Caco-2 (cell line): ENCODE results near the gene TEC. TPM values are rescaled to one million over a fixed set of nuclear protein-coding genes. Genes with fewer than 3 reads are reported as not detected.

ENCODE experiments used
- BruUV-seq: library from RNA; stranded (reverse); fragments of 400-500 nt; replicated peaks from 2 replicates; lab custom pipeline; 2021; lab: Mats Ljungman, UMichigan
- CTCF ChIA-PET: fragments of 300-600 bp; sonication (Branson Sonifier 250); formaldehyde crosslinking; loops from one replicate; lab custom pipeline; 2022; ENCODE audit warnings: antibody characterized with exemption; lab: Charles Lee
- POLR2A ChIA-PET: fragments of 300-600 bp; sonication (Branson Sonifier 250); formaldehyde crosslinking; loops from one replicate; lab custom pipeline; 2022; ENCODE audit warnings: antibody characterized with exemption; lab: Charles Lee
- DNase-seq, 2 experiments: peaks; one replicate each; pipeline versions ENCODE4 v3.0.0 to v3.0.0-alpha.2; 2020 to 2022
- H3K27me3 ChIP-seq: replicated peaks from 2 replicates; pipeline ENCODE4 v1.6.0; 2011; ENCODE audit warnings: low read length; ENCODE audit not compliant: control insufficient read depth, insufficient read depth
- H3K36me3 ChIP-seq: 2 replicates; pipeline ENCODE4 v1.5.1; 2011; ENCODE audit warnings: low read length; ENCODE audit not compliant: control insufficient read depth, insufficient read depth
- H3K4me1 ChIP-seq: fragments of 250-450 bp; sonication (Bioruptor Pico); 2 replicates; pipeline ENCODE4 v1.5.1; 2020; ENCODE audit warnings: mild to moderate bottlenecking
- H3K4me3 ChIP-seq: 2 replicates; pipeline ENCODE4 v1.5.1; 2011; ENCODE audit warnings: low read depth, mild to moderate bottlenecking, control low read depth, low read length
- H3K9me3 ChIP-seq: fragments of 250-450 bp; sonication (Bioruptor Pico); 2 replicates; pipeline ENCODE4 v1.5.1; 2020; ENCODE audit warnings: mild to moderate bottlenecking, moderate library complexity
- H3K27ac Mint-ChIP-seq: one replicate; pipeline ENCODE4 v1.8.0; 2022; ENCODE audit warnings: mixed read lengths; ENCODE audit not compliant: unreplicated experiment
- H3K27me3 Mint-ChIP-seq: one replicate; pipeline ENCODE4 v1.8.0; 2022; ENCODE audit warnings: mixed read lengths; ENCODE audit not compliant: insufficient read depth, unreplicated experiment
- H3K36me3 Mint-ChIP-seq: one replicate; pipeline ENCODE4 v1.8.0; 2022; ENCODE audit warnings: mild to moderate bottlenecking, mixed read lengths; ENCODE audit not compliant: insufficient read depth, unreplicated experiment
- H3K4me1 Mint-ChIP-seq: one replicate; pipeline ENCODE4 v1.8.0; 2022; ENCODE audit warnings: low read depth, mixed read lengths; ENCODE audit not compliant: unreplicated experiment
- H3K4me3 Mint-ChIP-seq: one replicate; pipeline ENCODE4 v1.8.0; 2022; ENCODE audit warnings: mild to moderate bottlenecking, moderate library complexity, mixed read lengths; ENCODE audit not compliant: unreplicated experiment
- H3K9me3 Mint-ChIP-seq: one replicate; pipeline ENCODE4 v1.8.0; 2022; ENCODE audit warnings: mixed read lengths; ENCODE audit not compliant: unreplicated experiment
- intact Hi-C: fragments of 100-400 bp; cut with micrococcal nuclease; formaldehyde crosslinking; loops from one replicate; pipeline ENCODE4 v1.10.0; 2022; ENCODE audit not compliant: unreplicated experiment
- total RNA-seq: library from RNA; stranded (reverse); gene quantifications from 2 replicates; pipeline ENCODE4 v1.2.3, GENCODE V29; 2022
- TF ChIP-seq, protein P1 (sequence below), 2 experiments: fragments of 200-600 bp in 1 of 2; IDR thresholded peaks; 1 replicate in 1 of 2; 2 replicates in 1 of 2; pipeline versions ENCODE4 v1.5.1 to v1.8.0; 2011 to 2022; ENCODE audit warnings: antibody characterized with exemption in 1 of 2, control low read depth in 1 of 2, inconsistent platforms in 1 of 2, low read depth in 1 of 2, low read length in 1 of 2, mild to moderate bottlenecking in 1 of 2, moderate library complexity in 1 of 2; ENCODE audit not compliant: insufficient read depth in 1 of 2, severe bottlenecking in 1 of 2, unreplicated experiment in 1 of 2

Gene TEC
- total RNA-seq, 1 experiment from 2014 or later: 2.0 TPM

DNA sequence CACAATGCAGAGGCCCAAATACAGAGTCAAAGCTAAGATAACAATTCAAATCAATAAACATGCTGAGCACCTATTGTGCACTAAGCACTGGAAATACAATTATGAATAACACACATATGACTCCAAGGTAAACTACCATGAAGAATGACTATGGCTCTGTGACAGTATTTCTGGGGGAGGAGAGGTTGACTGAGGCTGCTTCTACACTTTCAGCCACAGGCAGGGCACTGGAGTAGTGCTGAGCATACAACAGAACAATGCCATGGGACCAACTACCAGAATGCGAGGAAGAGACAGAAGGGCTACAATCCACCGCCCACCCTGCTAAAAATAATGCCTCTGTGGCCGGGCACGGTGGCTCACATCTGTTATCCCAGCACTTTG, 13.7 kb downstream of the TEC start:
- peaks cover 4% of the 10 kb centered on the region for H3K9me3 Mint-ChIP-seq
- H3K36me3 ChIP-seq: no peaks in the 10 kb centered on the region
- intact Hi-C loops: no loop called here
- ChIA-PET POLR2A (no interaction called here), CTCF (interaction anchor here (1.0 to 1.7 kb wide), 2 partner anchors 19 to 128 kb away, joined by 3 to 4 read pairs; no protein-coding TSS in a partner anchor)
- no peaks in the 10 kb centered on the region for H3K9me3 ChIP-seq
- no peaks in the 10 kb centered on the region for H3K4me1 Mint-ChIP-seq
- TF ChIP-seq, protein P1, sequence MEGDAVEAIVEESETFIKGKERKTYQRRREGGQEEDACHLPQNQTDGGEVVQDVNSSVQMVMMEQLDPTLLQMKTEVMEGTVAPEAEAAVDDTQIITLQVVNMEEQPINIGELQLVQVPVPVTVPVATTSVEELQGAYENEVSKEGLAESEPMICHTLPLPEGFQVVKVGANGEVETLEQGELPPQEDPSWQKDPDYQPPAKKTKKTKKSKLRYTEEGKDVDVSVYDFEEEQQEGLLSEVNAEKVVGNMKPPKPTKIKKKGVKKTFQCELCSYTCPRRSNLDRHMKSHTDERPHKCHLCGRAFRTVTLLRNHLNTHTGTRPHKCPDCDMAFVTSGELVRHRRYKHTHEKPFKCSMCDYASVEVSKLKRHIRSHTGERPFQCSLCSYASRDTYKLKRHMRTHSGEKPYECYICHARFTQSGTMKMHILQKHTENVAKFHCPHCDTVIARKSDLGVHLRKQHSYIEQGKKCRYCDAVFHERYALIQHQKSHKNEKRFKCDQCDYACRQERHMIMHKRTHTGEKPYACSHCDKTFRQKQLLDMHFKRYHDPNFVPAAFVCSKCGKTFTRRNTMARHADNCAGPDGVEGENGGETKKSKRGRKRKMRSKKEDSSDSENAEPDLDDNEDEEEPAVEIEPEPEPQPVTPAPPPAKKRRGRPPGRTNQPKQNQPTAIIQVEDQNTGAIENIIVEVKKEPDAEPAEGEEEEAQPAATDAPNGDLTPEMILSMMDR (IDR thresholded peaks at IDR 0.05; ENCODE audit: insufficient read depth in 1 of 2, low read depth in 1 of 2, low read length in 1 of 2, severe bottlenecking in 1 of 2, unreplicated experiment in 1 of 2): no peak
- no peak overlapping the region for H3K4me3 Mint-ChIP-seq
- DNase-seq: no peak
- no peaks in the 10 kb centered on the region for H3K36me3 Mint-ChIP-seq
- no peak overlapping the region for H3K27ac Mint-ChIP-seq
- 0 out of 2 replicates have a peak, but pooled peaks cover 5% of the 10 kb centered on the region for H3K4me1 ChIP-seq
- H3K27me3 Mint-ChIP-seq: no peaks in the 10 kb centered on the region
- H3K27me3 ChIP-seq: no peaks in the 10 kb centered on the region
- no TSS peak for BruUV-seq
- H3K4me3 ChIP-seq: no peak overlapping the region

DNA sequence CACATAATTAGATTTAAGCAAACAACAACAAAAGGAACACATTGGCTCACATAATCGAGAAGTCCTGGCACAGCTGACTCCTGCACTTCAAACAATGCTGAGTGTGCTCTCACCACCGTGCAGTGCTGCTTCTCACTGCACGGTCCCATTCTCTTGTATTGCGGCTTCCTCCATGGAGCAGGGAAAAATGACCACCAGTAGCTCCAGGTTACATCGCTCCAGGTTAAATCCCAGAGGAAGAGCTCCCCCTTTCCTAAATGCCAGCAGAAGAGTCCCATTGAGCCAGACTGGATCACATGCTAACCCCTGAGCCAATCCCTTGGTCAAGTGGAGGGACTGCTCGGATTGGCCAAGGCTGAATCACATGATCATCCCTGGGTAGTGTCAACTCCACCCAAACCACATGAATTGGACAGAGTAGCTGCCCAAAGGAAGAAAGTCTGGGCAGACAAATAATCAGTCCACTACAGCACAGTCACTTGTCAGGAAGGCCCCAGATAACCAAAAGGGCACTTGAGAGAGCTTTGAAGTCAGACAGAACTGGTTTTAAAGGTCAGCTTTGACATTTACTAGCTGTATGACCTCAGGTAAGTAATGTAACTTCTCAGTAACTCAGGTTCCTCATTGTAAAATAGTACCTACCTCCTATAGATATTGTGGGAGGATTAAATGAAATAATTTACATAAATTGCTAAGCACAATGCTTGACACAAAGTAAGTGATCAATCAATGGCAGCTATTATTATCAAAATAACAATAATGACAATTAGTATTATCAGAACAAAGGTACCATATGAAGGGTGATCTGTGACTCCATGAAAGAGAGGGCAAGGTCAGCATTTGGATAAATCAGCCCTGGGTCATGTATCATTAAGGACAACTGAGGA, 14.3 kb downstream of the TEC start:
- CTCF ChIA-PET: interaction anchor here (1.0 to 1.7 kb wide), 2 partner anchors 20 to 127 kb away, joined by 3 to 4 read pairs; no protein-coding TSS in a partner anchor
- H3K9me3 Mint-ChIP-seq: peaks cover 8% of the 10 kb centered on the region
- TF ChIP-seq, protein P1 (IDR thresholded peaks at IDR 0.05; ENCODE audit: insufficient read depth in 1 of 2, low read depth in 1 of 2, low read length in 1 of 2, severe bottlenecking in 1 of 2, unreplicated experiment in 1 of 2): no peak
- no peaks in the 10 kb centered on the region for H3K36me3 ChIP-seq
- no peak overlapping the region for H3K4me3 ChIP-seq
- H3K4me3 Mint-ChIP-seq: no peak overlapping the region
- POLR2A ChIA-PET: no interaction called here
- intact Hi-C loops: no loop called here
- H3K27me3 Mint-ChIP-seq: no peaks in the 10 kb centered on the region
- no TSS peak for BruUV-seq
- no peaks in the 10 kb centered on the region for H3K4me1 Mint-ChIP-seq
- H3K4me1 ChIP-seq: 0 out of 2 replicates have a peak, but pooled peaks cover 5% of the 10 kb centered on the region
- DNase-seq: peak; percentile 27 to 51
- no peak overlapping the region for H3K27ac Mint-ChIP-seq
- no peaks in the 10 kb centered on the region for H3K27me3 ChIP-seq
- H3K9me3 ChIP-seq: no peaks in the 10 kb centered on the region
- no peaks in the 10 kb centered on the region for H3K36me3 Mint-ChIP-seq

DNA sequence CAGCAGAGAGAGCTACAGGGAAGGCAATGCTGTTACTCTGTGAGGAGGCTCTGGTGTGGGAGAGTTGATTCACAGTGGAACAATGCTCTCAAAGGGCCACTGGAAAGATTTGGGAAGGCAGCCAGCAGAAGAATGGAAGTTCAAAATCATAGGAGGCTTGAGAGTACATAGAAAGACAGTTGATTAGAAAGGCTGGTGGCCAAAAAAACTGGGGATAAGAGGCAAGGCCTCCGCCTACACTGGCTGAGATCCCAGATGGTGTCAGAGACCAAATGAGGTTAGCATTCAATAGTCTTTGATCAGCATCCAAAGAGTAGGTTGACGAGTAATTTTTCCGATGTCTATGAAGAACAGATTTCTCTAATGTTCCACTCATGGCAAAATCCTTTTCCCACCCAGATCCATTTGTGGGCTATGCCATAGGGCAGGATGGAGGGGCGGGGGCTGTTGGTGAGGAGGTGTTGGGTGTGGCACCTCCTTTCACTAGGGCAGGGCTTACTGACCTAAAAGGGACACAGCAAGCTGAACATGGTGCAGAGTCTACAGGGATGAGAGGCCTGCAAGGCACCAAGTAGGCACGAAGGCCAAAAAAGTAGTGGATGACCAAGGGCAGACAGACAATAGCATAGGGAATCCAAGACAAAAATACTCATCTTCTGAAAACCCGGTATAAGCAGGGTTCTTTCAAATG, 15.1 kb downstream of the TEC start:
- ChIA-PET CTCF (interaction anchor here (1.7 kb wide), 1 partner anchor 127 kb away, joined by 4 read pairs; no protein-coding TSS in a partner anchor), POLR2A (no interaction called here)
- Mint-ChIP-seq H3K9me3 (peaks cover 8% of the 10 kb centered on the region), H3K4me1 (no peaks in the 10 kb centered on the region), H3K4me3 (no peak overlapping the region), H3K27me3 (no peaks in the 10 kb centered on the region), H3K36me3 (no peaks in the 10 kb centered on the region), H3K27ac (no peak overlapping the region)
- Histone ChIP-seq H3K36me3 (no peaks in the 10 kb centered on the region), H3K4me1 (0 out of 2 replicates have a peak, but pooled peaks cover 5% of the 10 kb centered on the region), H3K27me3 (no peaks in the 10 kb centered on the region), H3K9me3 (no peaks in the 10 kb centered on the region), H3K4me3 (no peak overlapping the region)
- no TSS peak for BruUV-seq
- TF ChIP-seq, protein P1 (IDR thresholded peaks at IDR 0.05; ENCODE audit: insufficient read depth in 1 of 2, low read depth in 1 of 2, low read length in 1 of 2, severe bottlenecking in 1 of 2, unreplicated experiment in 1 of 2): no peak
- DNase-seq: no peak
- intact Hi-C loops: no loop called here
